Caco-2 (cell line): Measurements from ENCODE around the gene QTRT2. TPM values are rescaled to one million over a fixed set of nuclear protein-coding genes. Genes with fewer than 3 reads are reported as not detected.

Source experiments
- BruUV-seq: library from RNA; stranded (reverse); fragments of 400-500 nt; replicated peaks from 2 replicates; lab custom pipeline; 2021; lab: Mats Ljungman, UMichigan
- CTCF ChIA-PET: fragments of 300-600 bp; sonication (Branson Sonifier 250); formaldehyde crosslinking; loops from one replicate; lab custom pipeline; 2022; ENCODE audit warnings: antibody characterized with exemption; lab: Charles Lee
- POLR2A ChIA-PET: fragments of 300-600 bp; sonication (Branson Sonifier 250); formaldehyde crosslinking; loops from one replicate; lab custom pipeline; 2022; ENCODE audit warnings: antibody characterized with exemption; lab: Charles Lee
- DNase-seq, 2 experiments: peaks; one replicate each; pipeline versions ENCODE4 v3.0.0 to v3.0.0-alpha.2; 2020 to 2022
- H3K27me3 ChIP-seq: replicated peaks from 2 replicates; pipeline ENCODE4 v1.6.0; 2011; ENCODE audit warnings: low read length; ENCODE audit not compliant: control insufficient read depth, insufficient read depth
- H3K36me3 ChIP-seq: 2 replicates; pipeline ENCODE4 v1.5.1; 2011; ENCODE audit warnings: low read length; ENCODE audit not compliant: control insufficient read depth, insufficient read depth
- H3K4me1 ChIP-seq: fragments of 250-450 bp; sonication (Bioruptor Pico); 2 replicates; pipeline ENCODE4 v1.5.1; 2020; ENCODE audit warnings: mild to moderate bottlenecking
- H3K4me3 ChIP-seq: 2 replicates; pipeline ENCODE4 v1.5.1; 2011; ENCODE audit warnings: low read depth, mild to moderate bottlenecking, control low read depth, low read length
- H3K9me3 ChIP-seq: fragments of 250-450 bp; sonication (Bioruptor Pico); 2 replicates; pipeline ENCODE4 v1.5.1; 2020; ENCODE audit warnings: mild to moderate bottlenecking, moderate library complexity
- H3K27ac Mint-ChIP-seq: one replicate; pipeline ENCODE4 v1.8.0; 2022; ENCODE audit warnings: mixed read lengths; ENCODE audit not compliant: unreplicated experiment
- H3K27me3 Mint-ChIP-seq: one replicate; pipeline ENCODE4 v1.8.0; 2022; ENCODE audit warnings: mixed read lengths; ENCODE audit not compliant: insufficient read depth, unreplicated experiment
- H3K36me3 Mint-ChIP-seq: one replicate; pipeline ENCODE4 v1.8.0; 2022; ENCODE audit warnings: mild to moderate bottlenecking, mixed read lengths; ENCODE audit not compliant: insufficient read depth, unreplicated experiment
- H3K4me1 Mint-ChIP-seq: one replicate; pipeline ENCODE4 v1.8.0; 2022; ENCODE audit warnings: low read depth, mixed read lengths; ENCODE audit not compliant: unreplicated experiment
- H3K4me3 Mint-ChIP-seq: one replicate; pipeline ENCODE4 v1.8.0; 2022; ENCODE audit warnings: mild to moderate bottlenecking, moderate library complexity, mixed read lengths; ENCODE audit not compliant: unreplicated experiment
- H3K9me3 Mint-ChIP-seq: one replicate; pipeline ENCODE4 v1.8.0; 2022; ENCODE audit warnings: mixed read lengths; ENCODE audit not compliant: unreplicated experiment
- intact Hi-C: fragments of 100-400 bp; cut with micrococcal nuclease; formaldehyde crosslinking; loops from one replicate; pipeline ENCODE4 v1.10.0; 2022; ENCODE audit not compliant: unreplicated experiment
- total RNA-seq: library from RNA; stranded (reverse); gene quantifications from 2 replicates; pipeline ENCODE4 v1.2.3, GENCODE V29; 2022
- TF ChIP-seq, protein P1 (sequence below), 2 experiments: fragments of 200-600 bp in 1 of 2; IDR thresholded peaks; 1 replicate in 1 of 2; 2 replicates in 1 of 2; pipeline versions ENCODE4 v1.5.1 to v1.8.0; 2011 to 2022; ENCODE audit warnings: antibody characterized with exemption in 1 of 2, control low read depth in 1 of 2, inconsistent platforms in 1 of 2, low read depth in 1 of 2, low read length in 1 of 2, mild to moderate bottlenecking in 1 of 2, moderate library complexity in 1 of 2; ENCODE audit not compliant: insufficient read depth in 1 of 2, severe bottlenecking in 1 of 2, unreplicated experiment in 1 of 2

The QTRT2 gene
- total RNA-seq, 1 experiment from 2014 or later: 35.7 TPM

DNA sequence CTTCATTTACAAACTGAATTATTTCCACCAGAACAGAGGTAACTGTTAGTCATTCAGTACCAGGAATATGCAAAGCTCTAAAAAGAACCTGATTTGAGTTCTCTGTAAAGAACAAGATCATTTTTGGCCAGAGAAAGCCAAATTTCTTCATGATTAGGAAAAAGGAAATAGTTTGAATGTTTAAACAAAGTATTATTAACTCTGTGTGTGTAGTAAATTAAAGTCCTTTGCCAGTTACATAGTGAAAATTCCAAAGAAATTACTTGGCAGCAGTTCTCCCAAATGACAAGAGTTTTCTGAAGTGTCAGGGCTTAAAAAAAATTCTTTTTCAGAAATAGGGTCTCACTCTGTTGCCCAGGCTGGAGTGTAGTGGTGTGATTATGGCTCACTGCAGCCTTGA, 24.5 kb downstream of the QTRT2 start:
- no peak overlapping the region for H3K4me3 Mint-ChIP-seq
- DNase-seq: no peak
- no peak overlapping the region for H3K27ac Mint-ChIP-seq
- no peaks in the 10 kb centered on the region for H3K4me1 Mint-ChIP-seq
- intact Hi-C loops: no loop called here
- no peaks in the 10 kb centered on the region for H3K9me3 Mint-ChIP-seq
- H3K27me3 ChIP-seq: no peaks in the 10 kb centered on the region
- H3K36me3 ChIP-seq: peaks cover 3% of the 10 kb centered on the region
- POLR2A ChIA-PET: no interaction called here
- H3K4me1 ChIP-seq: no peaks in the 10 kb centered on the region
- no TSS peak for BruUV-seq
- H3K9me3 ChIP-seq: no peaks in the 10 kb centered on the region
- TF ChIP-seq, protein P1, sequence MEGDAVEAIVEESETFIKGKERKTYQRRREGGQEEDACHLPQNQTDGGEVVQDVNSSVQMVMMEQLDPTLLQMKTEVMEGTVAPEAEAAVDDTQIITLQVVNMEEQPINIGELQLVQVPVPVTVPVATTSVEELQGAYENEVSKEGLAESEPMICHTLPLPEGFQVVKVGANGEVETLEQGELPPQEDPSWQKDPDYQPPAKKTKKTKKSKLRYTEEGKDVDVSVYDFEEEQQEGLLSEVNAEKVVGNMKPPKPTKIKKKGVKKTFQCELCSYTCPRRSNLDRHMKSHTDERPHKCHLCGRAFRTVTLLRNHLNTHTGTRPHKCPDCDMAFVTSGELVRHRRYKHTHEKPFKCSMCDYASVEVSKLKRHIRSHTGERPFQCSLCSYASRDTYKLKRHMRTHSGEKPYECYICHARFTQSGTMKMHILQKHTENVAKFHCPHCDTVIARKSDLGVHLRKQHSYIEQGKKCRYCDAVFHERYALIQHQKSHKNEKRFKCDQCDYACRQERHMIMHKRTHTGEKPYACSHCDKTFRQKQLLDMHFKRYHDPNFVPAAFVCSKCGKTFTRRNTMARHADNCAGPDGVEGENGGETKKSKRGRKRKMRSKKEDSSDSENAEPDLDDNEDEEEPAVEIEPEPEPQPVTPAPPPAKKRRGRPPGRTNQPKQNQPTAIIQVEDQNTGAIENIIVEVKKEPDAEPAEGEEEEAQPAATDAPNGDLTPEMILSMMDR (IDR thresholded peaks at IDR 0.05; ENCODE audit: insufficient read depth in 1 of 2, low read depth in 1 of 2, low read length in 1 of 2, severe bottlenecking in 1 of 2, unreplicated experiment in 1 of 2): no peak
- no peak overlapping the region for H3K4me3 ChIP-seq
- H3K36me3 Mint-ChIP-seq: peaks cover 65% of the 10 kb centered on the region
- CTCF ChIA-PET: no interaction called here
- no peaks in the 10 kb centered on the region for H3K27me3 Mint-ChIP-seq

GRCh38 chr3:114083112-114083511, 26.6 kb downstream of the QTRT2 start:
- Mint-ChIP-seq H3K36me3 (peaks cover 54% of the 10 kb centered on the region), H3K27ac (no peak overlapping the region), H3K4me3 (no peak overlapping the region), H3K4me1 (no peaks in the 10 kb centered on the region), H3K9me3 (no peaks in the 10 kb centered on the region), H3K27me3 (no peaks in the 10 kb centered on the region)
- TF ChIP-seq, protein P1 (IDR thresholded peaks at IDR 0.05; ENCODE audit: insufficient read depth in 1 of 2, low read depth in 1 of 2, low read length in 1 of 2, severe bottlenecking in 1 of 2, unreplicated experiment in 1 of 2): no peak
- ChIA-PET CTCF (no interaction called here), POLR2A (no interaction called here)
- Histone ChIP-seq H3K36me3 (peaks cover 2% of the 10 kb centered on the region; the same call in 1 of the 2 replicates), H3K9me3 (no peaks in the 10 kb centered on the region), H3K4me1 (no peaks in the 10 kb centered on the region), H3K27me3 (no peaks in the 10 kb centered on the region), H3K4me3 (no peak overlapping the region)
- BruUV-seq: no TSS peak
- intact Hi-C loops: no loop called here
- DNase-seq: no peak

DNA sequence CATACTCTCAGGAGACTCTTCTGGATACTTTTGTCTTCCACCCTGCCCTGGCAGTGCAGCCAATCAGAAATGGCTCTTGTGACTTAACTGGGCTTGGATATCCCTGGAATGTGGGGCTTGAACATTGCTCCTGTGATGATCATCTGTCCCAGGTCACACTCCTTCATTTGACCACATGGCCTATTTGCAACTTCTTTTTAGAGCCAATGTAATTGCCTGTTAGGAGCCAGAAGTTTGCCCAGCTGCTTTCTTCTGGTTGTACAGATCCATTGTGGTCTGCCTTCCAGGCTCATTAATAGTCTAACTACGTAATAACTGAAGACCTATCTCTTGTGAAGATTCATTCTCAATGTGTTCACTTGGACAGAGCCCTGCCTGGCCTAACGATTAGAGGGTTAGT, 29.8 kb downstream of the QTRT2 start:
- Mint-ChIP-seq H3K36me3 (peaks cover 30% of the 10 kb centered on the region), H3K27me3 (no peaks in the 10 kb centered on the region), H3K27ac (no peak overlapping the region), H3K4me1 (no peaks in the 10 kb centered on the region), H3K9me3 (no peaks in the 10 kb centered on the region), H3K4me3 (no peak overlapping the region)
- intact Hi-C loops: no loop called here
- no peaks in the 10 kb centered on the region for H3K9me3 ChIP-seq
- H3K36me3 ChIP-seq: peaks cover 2% of the 10 kb centered on the region; the same call in 1 of the 2 replicates
- POLR2A ChIA-PET: no interaction called here
- CTCF ChIA-PET: no interaction called here
- no TSS peak for BruUV-seq
- H3K27me3 ChIP-seq: no peaks in the 10 kb centered on the region
- no peaks in the 10 kb centered on the region for H3K4me1 ChIP-seq
- TF ChIP-seq, protein P1 (IDR thresholded peaks at IDR 0.05; ENCODE audit: insufficient read depth in 1 of 2, low read depth in 1 of 2, low read length in 1 of 2, severe bottlenecking in 1 of 2, unreplicated experiment in 1 of 2): no peak
- H3K4me3 ChIP-seq: no peak overlapping the region
- no peak for DNase-seq
